ENCODE results near the gene KCNQ2.

KCNQ2 gene

GRCh38 chr20:63442100-63442493, 30.4 kb downstream of the KCNQ2 start:
- no peak for DNase-seq (ENCODE audit: low read depth)
- H3K4me3 ChIP-seq (ENCODE audit: low read depth, low read length) = no peak overlapping the region

- no peak for DNase-seq (ENCODE audit: low read depth)
- H3K4me3 ChIP-seq (ENCODE audit: low read depth, low read length) = no peak overlapping the region
These were observed 31.0 kb downstream of the KCNQ2 start for GRCh38 chr20:63441136-63442099.

GRCh38 chr20:63440366-63440955, 32.0 kb downstream of the KCNQ2 start:
- no peak overlapping the region for H3K4me3 ChIP-seq (ENCODE audit: low read depth, low read length)

GRCh38 chr20:63439866-63440265, 32.6 kb downstream of the KCNQ2 start:
- no peak overlapping the region for H3K4me3 ChIP-seq (ENCODE audit: low read depth, low read length)
- no peak for DNase-seq (ENCODE audit: low read depth)

More at GRCh38 chr20:63440366-63440955, 32.0 kb downstream of the KCNQ2 start:
- no peak for DNase-seq (ENCODE audit: low read depth)

- no peak overlapping the region for H3K4me3 ChIP-seq (ENCODE audit: low read depth, low read length)
- DNase-seq (ENCODE audit: low read depth) = no peak
These were observed 34.3 kb downstream of the KCNQ2 start for GRCh38 chr20:63438121-63438520.

GRCh38 chr20:63435552-63435951, 36.9 kb downstream of the KCNQ2 start:
- H3K4me3 ChIP-seq (ENCODE audit: low read depth, low read length) = no peak overlapping the region
- no peak for DNase-seq (ENCODE audit: low read depth)

GRCh38 chr20:63434599-63435378, 37.7 kb downstream of the KCNQ2 start:
- no peak for DNase-seq (ENCODE audit: low read depth)
- no peak overlapping the region for H3K4me3 ChIP-seq (ENCODE audit: low read depth, low read length)

GRCh38 chr20:63433756-63434531, 38.5 kb downstream of the KCNQ2 start:
- no peak overlapping the region for H3K4me3 ChIP-seq (ENCODE audit: low read depth, low read length)
- DNase-seq (ENCODE audit: low read depth) = no peak

GRCh38 chr20:63433351-63433750, 39.1 kb downstream of the KCNQ2 start:
- H3K4me3 ChIP-seq (ENCODE audit: low read depth, low read length) = no peak overlapping the region
- DNase-seq (ENCODE audit: low read depth) = no peak

GRCh38 chr20:63432577-63433325, 39.7 kb downstream of the KCNQ2 start:
- DNase-seq (ENCODE audit: low read depth) = no peak
- H3K4me3 ChIP-seq (ENCODE audit: low read depth, low read length) = no peak overlapping the region

- DNase-seq (ENCODE audit: low read depth) = no peak
- no peak overlapping the region for H3K4me3 ChIP-seq (ENCODE audit: low read depth, low read length)
These were observed 40.5 kb downstream of the KCNQ2 start for GRCh38 chr20:63431944-63432343.

GRCh38 chr20:63430891-63431290, 41.6 kb downstream of the KCNQ2 start:
- no peak overlapping the region for H3K4me3 ChIP-seq (ENCODE audit: low read depth, low read length)
- DNase-seq (ENCODE audit: low read depth) = no peak

GRCh38 chr20:63429992-63430391, 42.5 kb downstream of the KCNQ2 start:
- no peak overlapping the region for H3K4me3 ChIP-seq (ENCODE audit: low read depth, low read length)

GRCh38 chr20:63428906-63429575, 43.4 kb downstream of the KCNQ2 start:
- DNase-seq (ENCODE audit: low read depth) = no peak
- H3K4me3 ChIP-seq (ENCODE audit: low read depth, low read length) = no peak overlapping the region

More at GRCh38 chr20:63429992-63430391, 42.5 kb downstream of the KCNQ2 start:
- no peak for DNase-seq (ENCODE audit: low read depth)

GRCh38 chr20:63427724-63428330, 44.6 kb downstream of the KCNQ2 start:
- H3K4me3 ChIP-seq (ENCODE audit: low read depth, low read length) = no peak overlapping the region
- DNase-seq (ENCODE audit: low read depth) = no peak

GRCh38 chr20:63427206-63427605, 45.2 kb downstream of the KCNQ2 start:
- no peak overlapping the region for H3K4me3 ChIP-seq (ENCODE audit: low read depth, low read length)
- no peak for DNase-seq (ENCODE audit: low read depth)

- H3K4me3 ChIP-seq (ENCODE audit: low read depth, low read length) = no peak overlapping the region
- DNase-seq (ENCODE audit: low read depth) = no peak
These were observed 46.5 kb downstream of the KCNQ2 start for GRCh38 chr20:63425846-63426485.

All from skeletal muscle cell (primary cell).